Measurements from ENCODE around the gene SULF2. TPM values are rescaled to one million over a fixed set of nuclear protein-coding genes. Genes with fewer than 3 reads are reported as not detected.
"Not testable (repeated sequence)": the region's sequence is repeated elsewhere in the genome, so short reads cannot be mapped to it uniquely, and the experiment has no call there.

The SULF2 gene
- total RNA-seq = 18.8 TPM

DNA sequence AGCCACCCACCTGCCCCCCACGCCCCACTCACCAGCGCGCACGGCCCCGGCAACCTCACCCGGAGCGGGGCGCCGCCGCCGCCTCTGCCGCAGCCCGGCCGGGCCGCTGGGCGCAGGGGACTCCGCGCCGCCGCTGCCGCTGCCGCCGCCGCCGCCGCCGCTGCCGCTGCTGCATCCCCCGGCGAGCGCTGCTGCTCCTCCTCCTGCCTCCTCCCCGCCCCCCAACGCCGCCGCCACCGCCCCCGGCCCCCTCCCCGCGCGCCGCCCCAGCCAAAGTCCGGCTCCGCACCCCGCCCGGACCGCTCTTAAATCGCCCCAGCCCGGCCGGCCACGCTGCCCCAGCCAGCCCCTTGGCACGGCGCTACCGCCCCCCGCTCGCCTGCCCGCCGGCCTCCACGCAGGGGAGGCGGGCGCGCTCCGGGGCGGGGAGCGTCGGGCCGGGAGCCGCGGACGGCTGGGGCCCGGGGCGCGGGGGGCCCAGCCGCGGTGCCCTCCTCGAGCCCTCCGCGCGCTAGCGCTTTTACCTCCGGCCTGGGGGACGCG, at the start of gene SULF2:
Gene SULF2 (minus strand): TSS at position 171 of the 543 bp plus-strand sequence. CDS start 28,118 bp downstream, outside the sequence.
- DNase-seq (ENCODE audit: low spot score in 2 of 2) (peak in 1 of 2 donors; percentile 50), FAIRE-seq (no peak)

- not testable (repeated sequence) for FAIRE-seq; DNase-seq (ENCODE audit: low spot score in 2 of 2)
Observed at GRCh38 chr20:47831675-47832074, 46.4 kb upstream of the SULF2 start.

GRCh38 chr20:47826716-47827115, 41.4 kb upstream of the SULF2 start:
- FAIRE-seq; DNase-seq (ENCODE audit: low spot score in 2 of 2): not testable (repeated sequence)

DNA sequence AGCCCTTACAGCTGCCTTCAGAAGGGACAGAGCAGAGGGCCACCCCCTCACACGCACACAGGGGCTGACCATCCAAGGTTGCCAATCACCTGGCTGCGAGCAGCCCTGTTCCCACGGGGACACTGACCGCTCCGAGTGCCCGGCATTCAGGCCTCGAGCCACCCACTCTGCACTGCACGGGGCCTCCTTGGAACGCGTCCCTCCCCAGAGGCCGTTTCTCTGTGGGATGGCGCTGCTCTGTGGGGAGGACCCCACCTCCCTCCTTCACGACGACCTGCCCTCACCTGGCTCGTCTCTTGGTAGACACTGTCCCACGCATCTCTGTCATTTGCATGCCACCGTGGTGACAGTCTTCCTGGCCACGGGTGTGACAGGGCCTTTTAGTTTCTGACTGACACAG, 40.7 kb upstream of the SULF2 start:
- DNase-seq (ENCODE audit: low spot score in 2 of 2); FAIRE-seq: not testable (repeated sequence)

GRCh38 chr20:47825011-47825762, 39.9 kb upstream of the SULF2 start:
- FAIRE-seq (no peak), DNase-seq (ENCODE audit: low spot score in 2 of 2) (no peak)

GRCh38 chr20:47823941-47824340, 38.7 kb upstream of the SULF2 start:
- FAIRE-seq; DNase-seq (ENCODE audit: low spot score in 2 of 2): not testable (repeated sequence)

DNA sequence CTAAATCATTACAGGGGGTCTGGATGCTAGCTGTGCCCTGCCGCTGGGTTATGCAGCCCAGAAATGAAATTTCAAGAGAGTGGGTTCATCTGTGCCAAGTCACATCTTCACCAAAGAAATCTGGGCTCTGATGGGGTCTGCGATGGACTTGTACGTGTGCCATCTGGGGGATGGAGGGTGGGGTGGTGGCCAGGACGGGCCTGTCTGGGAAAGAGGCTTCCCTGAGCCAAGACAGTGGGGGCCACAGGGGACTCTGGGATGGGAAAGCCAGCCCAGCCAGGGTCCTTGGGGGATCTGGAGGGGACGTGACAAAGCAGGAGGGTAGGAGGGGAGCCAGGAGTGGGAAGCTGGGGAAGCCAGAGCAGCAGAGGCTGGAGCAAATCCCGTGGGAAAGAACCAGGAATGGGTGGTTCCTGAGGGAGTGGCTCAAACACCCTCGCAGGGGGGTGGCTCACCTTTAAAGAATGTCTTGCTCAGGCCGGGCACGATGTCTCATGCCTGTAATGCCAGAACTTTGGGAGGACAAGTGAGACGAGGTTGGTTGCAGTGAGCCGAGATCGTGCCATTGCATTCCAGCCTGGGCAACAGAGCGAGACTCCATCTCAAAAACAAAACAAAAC, 36.3 kb upstream of the SULF2 start:
- DNase-seq (ENCODE audit: low spot score in 2 of 2) (no peak), FAIRE-seq (no peak)

GRCh38 chr20:47818996-47819609, 33.8 kb upstream of the SULF2 start:
- no peak for DNase-seq (ENCODE audit: low spot score in 2 of 2)
- FAIRE-seq = no peak

DNA sequence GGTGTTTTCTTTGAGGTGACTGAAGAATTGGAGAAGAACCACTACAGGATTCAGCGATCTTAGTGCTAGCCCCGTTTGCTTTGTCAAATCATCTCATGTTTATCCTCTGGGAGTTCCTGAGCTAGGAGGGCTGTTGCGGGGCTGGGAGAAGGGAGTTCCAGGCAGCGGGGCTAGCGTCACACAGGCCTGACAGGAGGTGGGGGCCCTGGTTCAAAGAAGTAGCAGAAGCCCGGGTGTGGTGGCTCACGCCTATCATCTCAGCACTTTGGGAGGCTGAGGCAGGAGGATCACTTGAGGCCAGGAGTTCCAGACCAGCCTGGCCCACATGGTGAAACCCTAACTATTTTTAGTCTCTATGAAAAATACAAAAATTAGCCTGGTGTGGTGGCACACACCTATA, 33.2 kb upstream of the SULF2 start:
- DNase-seq (ENCODE audit: low spot score in 2 of 2) = no peak
- FAIRE-seq = no peak

DNA sequence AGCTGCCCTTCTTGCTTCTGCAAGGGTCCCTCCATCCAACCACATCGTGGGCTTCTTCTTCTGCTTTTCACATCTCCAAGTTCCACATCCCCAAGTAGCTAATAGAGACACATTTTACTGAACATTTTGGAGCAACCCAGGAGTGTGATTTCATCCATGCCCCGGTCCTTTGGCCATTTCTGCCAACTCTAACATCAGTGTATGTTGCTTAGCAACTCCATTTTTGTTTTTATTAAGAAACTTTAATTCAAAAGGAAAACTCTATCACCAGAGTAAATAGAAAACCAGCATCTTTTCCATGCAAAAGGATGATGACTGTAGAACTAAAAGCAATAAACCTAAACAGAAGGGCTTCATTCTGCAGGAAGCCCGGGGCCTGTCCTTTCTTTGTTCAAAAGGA, 32.7 kb upstream of the SULF2 start:
- no peak for DNase-seq (ENCODE audit: low spot score in 2 of 2)
- no peak for FAIRE-seq

DNA sequence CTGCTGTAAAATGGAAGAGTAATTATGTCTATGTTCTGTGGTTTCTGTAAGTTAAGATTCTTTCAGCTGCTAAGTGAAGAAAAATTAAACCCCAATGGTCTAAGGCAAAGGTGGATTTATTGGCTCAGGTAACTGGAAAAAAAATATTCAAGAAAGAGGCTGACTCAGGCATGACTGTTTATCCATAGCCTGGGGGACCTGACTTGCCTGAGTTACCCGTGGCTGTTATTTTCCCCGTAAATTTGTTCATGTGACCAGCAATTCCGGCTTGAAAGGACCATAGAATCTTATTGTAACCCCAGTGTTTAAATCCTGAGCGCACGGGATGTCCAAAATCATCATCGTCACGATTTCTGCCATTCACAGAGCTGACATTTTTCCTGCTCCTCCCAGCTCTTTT, 32.3 kb upstream of the SULF2 start:
- no peak for FAIRE-seq
- DNase-seq (ENCODE audit: low spot score in 2 of 2) = no peak

GRCh38 chr20:47816487-47817451, 31.5 kb upstream of the SULF2 start:
- FAIRE-seq (no peak), DNase-seq (ENCODE audit: low spot score in 2 of 2) (no peak)

DNA sequence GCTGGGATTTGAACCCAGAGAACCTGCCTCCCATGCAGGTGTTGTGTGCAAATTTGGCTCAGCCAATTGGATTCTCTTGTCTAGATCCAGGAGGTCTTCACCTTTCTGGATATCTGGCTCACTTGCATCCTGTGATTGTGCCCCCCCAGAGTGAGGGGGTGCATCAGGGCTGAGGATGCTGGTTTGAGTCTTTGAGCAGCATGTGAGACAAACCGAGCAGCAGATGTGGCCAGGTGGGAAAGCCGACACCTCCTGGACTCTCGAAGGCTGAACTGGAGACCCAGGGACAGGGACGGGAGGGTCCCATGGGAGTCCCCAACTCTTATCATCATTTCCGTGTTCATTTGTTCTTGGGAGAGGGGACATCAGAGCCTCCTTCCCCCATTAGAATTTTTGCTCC, 30.6 kb upstream of the SULF2 start:
- no peak for DNase-seq (ENCODE audit: low spot score in 2 of 2)

GRCh38 chr20:47815416-47815806, 30.1 kb upstream of the SULF2 start:
- no peak for DNase-seq (ENCODE audit: low spot score in 2 of 2)
- no peak for FAIRE-seq

More for the DNA sequence above, 30.6 kb upstream of the SULF2 start:
- no peak for FAIRE-seq

- DNase-seq (ENCODE audit: low spot score in 2 of 2) = no peak
- no peak for FAIRE-seq
Observed at GRCh38 chr20:47814632-47815415, 29.5 kb upstream of the SULF2 start.

DNA sequence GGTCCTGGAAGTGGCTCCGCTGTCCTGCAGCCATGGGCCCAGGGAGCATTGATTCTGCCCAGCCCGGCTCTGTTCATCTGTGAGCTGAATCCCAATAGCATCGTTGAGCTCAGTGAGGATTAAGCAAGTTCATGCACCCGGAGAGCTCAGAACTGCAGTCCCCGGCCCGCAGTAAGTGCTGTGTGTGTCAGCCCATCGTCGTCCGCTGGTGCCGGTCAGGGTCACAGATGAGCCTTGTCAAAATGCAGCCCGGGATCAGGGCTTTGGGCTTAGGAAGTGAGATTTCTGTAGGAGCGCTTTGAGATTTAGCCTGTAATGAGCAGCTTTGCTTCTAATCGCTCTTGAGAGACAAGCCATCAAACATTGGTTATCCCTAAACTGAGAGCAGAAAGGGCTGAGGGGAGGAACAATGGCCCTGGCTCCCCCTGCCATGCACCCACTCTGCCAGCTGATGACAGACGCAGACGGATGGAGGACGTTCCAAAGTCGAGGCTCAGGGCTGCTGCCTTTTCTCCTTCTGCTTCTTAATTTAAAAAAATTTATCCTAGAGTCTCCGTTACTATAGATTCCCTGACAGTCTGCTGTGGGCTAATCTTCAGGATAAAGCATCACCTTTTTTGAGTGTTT, 25.6 kb upstream of the SULF2 start:
- DNase-seq (ENCODE audit: low spot score in 2 of 2) (no peak), FAIRE-seq (no peak)

GRCh38 chr20:47810116-47810677, 24.9 kb upstream of the SULF2 start:
- FAIRE-seq (no peak), DNase-seq (ENCODE audit: low spot score in 2 of 2) (peak in 1 of 2 donors; percentile 29)

- FAIRE-seq = no peak
Observed at GRCh38 chr20:47809161-47809960, 24.1 kb upstream of the SULF2 start.

More at GRCh38 chr20:47809161-47809960, 24.1 kb upstream of the SULF2 start:
- no peak for DNase-seq (ENCODE audit: low spot score in 2 of 2)
